Neural cell (in vitro differentiated cells): Measurements from ENCODE around the gene REC8.

Experiments used
- CTCF ChIP-seq: fragments of 450-650 bp; IDR thresholded peaks from 2 replicates; pipeline ENCODE4 v1.5.1; 2014; ENCODE audit warnings: antibody characterized with exemption, mild to moderate bottlenecking, moderate library complexity; ENCODE audit not compliant: poor library complexity, severe bottlenecking
- EP300 ChIP-seq: fragments of 450-650 bp; conservative IDR thresholded peaks from 2 replicates; pipeline ENCODE4 v1.6.1; 2014; ENCODE audit warnings: antibody characterized with exemption, mild to moderate bottlenecking, moderate library complexity; ENCODE audit not compliant: poor library complexity, severe bottlenecking
- EZH2 ChIP-seq: fragments of 200-600, 300-800 bp; shearing (Covaris generic), sonication (generic); IDR thresholded peaks from 2 replicates; pipeline ENCODE4 v1.6.1; 2014; ENCODE audit warnings: antibody characterized with exemption, low read length, borderline replicate concordance, mild to moderate bottlenecking; ENCODE audit not compliant: insufficient read depth, poor library complexity, severe bottlenecking
- MXI1 ChIP-seq: fragments of 450-650 bp; conservative IDR thresholded peaks from 2 replicates; pipeline ENCODE4 v1.6.1; 2014; ENCODE audit warnings: antibody characterized with exemption, mild to moderate bottlenecking; ENCODE audit not compliant: poor library complexity, severe bottlenecking
- POLR2AphosphoS5 ChIP-seq: IDR thresholded peaks from 2 replicates; pipeline ENCODE4 v1.6.1; 2012
- RAD21 ChIP-seq: fragments of 450-650 bp; conservative IDR thresholded peaks from 2 replicates; pipeline ENCODE4 v1.6.1; 2014; ENCODE audit warnings: antibody characterized with exemption, mild to moderate bottlenecking, moderate library complexity
- SMC3 ChIP-seq: fragments of 450-650 bp; conservative IDR thresholded peaks from 2 replicates; pipeline ENCODE4 v1.6.1; 2014; ENCODE audit warnings: antibody characterized with exemption, mild to moderate bottlenecking, moderate library complexity; ENCODE audit not compliant: poor library complexity
- TAF1 ChIP-seq: IDR thresholded peaks from 2 replicates; pipeline ENCODE4 v1.6.1; 2012; ENCODE audit warnings: low read depth
- TF ChIP-seq, protein P1 (sequence below): IDR thresholded peaks from 2 replicates; pipeline ENCODE4 v1.6.1; 2012; ENCODE audit warnings: borderline replicate concordance

DNA sequence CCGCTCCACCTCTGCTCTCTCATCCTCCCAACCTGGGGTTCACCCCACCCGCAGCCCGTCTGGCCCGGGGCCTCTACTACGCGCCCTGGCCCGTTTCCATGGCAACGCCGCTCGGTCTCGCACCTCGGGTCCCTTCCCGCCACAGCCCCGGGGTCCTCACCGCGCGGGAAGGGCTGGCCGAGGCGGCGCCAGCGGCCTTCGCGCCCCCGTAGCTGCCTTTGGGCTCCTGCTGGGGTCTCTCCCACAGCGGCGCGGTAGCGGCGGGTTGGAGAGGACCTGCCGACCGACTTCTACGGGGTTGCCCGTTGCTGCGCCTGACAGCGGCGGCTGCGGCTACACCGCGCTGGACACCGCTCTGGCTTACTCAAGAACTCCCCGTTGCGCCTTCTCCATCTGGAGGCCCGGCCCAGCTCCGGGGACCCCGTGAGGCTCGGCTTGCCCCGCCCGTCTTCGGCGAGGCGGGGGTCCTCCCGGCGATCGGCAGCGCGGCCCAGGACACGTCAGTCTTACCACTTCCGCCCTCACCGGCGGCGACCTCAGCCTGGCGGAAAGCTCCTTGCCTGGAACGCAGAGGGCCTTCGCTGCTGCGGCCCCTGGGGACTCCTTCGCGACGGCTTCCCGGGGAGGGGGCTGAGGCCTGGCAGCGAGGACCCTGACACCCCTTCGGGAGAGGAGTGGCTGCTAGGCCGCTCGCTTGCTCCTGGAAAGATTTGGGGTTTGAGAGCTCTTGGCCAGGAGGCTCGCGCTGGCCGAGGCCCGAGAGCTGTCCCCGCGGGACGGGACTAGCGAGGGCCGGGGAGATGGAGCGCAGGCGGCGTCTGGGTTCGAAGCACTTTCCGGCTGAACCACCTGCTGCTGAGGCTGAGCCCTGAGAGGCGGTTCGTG is 23.5 kb downstream of the REC8 start, which contains the start of gene TM9SF1:
- TF ChIP-seq POLR2AphosphoS5 (peak; percentile 77), CTCF (no peak), EZH2 (no peak), EP300 (peak; percentile 57), RAD21 (no peak), MXI1 (peak; percentile 71), SMC3 (peak; percentile 38), TAF1 (peak; percentile 70)
- TF ChIP-seq, protein P1, sequence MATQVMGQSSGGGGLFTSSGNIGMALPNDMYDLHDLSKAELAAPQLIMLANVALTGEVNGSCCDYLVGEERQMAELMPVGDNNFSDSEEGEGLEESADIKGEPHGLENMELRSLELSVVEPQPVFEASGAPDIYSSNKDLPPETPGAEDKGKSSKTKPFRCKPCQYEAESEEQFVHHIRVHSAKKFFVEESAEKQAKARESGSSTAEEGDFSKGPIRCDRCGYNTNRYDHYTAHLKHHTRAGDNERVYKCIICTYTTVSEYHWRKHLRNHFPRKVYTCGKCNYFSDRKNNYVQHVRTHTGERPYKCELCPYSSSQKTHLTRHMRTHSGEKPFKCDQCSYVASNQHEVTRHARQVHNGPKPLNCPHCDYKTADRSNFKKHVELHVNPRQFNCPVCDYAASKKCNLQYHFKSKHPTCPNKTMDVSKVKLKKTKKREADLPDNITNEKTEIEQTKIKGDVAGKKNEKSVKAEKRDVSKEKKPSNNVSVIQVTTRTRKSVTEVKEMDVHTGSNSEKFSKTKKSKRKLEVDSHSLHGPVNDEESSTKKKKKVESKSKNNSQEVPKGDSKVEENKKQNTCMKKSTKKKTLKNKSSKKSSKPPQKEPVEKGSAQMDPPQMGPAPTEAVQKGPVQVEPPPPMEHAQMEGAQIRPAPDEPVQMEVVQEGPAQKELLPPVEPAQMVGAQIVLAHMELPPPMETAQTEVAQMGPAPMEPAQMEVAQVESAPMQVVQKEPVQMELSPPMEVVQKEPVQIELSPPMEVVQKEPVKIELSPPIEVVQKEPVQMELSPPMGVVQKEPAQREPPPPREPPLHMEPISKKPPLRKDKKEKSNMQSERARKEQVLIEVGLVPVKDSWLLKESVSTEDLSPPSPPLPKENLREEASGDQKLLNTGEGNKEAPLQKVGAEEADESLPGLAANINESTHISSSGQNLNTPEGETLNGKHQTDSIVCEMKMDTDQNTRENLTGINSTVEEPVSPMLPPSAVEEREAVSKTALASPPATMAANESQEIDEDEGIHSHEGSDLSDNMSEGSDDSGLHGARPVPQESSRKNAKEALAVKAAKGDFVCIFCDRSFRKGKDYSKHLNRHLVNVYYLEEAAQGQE = peak; percentile 12
